ENCODE measurements around the gene GLIPR2. TPM values are rescaled to one million over a fixed set of nuclear protein-coding genes. Genes with fewer than 3 reads are reported as not detected.

Gene GLIPR2
- total and polyA plus RNA-seq, 2 of the 13 experiments (the other 11 are each of a cell fraction or from before 2014, with no cell fraction given) = 0.08 to 0.42 TPM

DNA sequence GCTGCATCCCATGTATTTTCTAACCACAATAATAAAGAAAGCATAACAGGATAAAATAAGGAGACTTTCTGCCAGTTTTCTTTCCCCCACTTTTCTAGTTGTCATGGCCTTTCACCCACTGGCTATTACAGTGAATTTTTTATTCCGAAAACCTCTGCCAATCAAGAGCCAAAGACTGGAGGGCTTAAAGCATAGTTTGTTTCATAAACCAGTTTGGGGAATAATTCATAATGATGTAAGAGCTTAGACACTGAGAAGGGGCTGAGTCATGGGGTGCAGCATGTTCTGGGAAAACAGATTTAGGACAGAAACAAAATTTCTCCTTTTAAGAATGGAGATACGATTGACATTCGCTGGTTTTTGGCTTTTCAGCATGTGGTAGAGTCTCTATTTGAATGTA is 4.4 kb upstream of the GLIPR2 start:
- BruUV-seq (replicated peaks) = no TSS peak
- intact Hi-C loops (cut with micrococcal nuclease; ENCODE audit: unreplicated experiment) (no loop called here), in situ Hi-C loops (cut with HindIII; ENCODE audit: extremely low pct_ligation_motif_present, low pct_unique_long_range_greater_than_20kb) (no loop called here)
- peaks cover 9% of the 10 kb centered on the region for H3K4me1 ChIP-seq (ENCODE audit: insufficient read depth, low read length)
- TF ChIP-seq ZNF382 (CRISPR knock-in tag; IDR thresholded peaks at IDR 0.05; ENCODE audit: borderline replicate concordance) (no peak), ISX (CRISPR knock-in tag; conservative IDR thresholded peaks at IDR 0.05) (no peak), ZIK1 (CRISPR knock-in tag; IDR thresholded peaks at IDR 0.05; ENCODE audit: borderline replicate concordance, low read depth) (no peak), HCFC1 (IDR thresholded peaks at IDR 0.05; ENCODE audit: low read depth, low read length) (no peak), YY1 (IDR thresholded peaks at IDR 0.05; ENCODE audit: insufficient read depth, insufficient replicate concordance, low read depth, low read length) (no peak), ZNF777 (CRISPR knock-in tag; IDR thresholded peaks at IDR 0.05) (no peak), RBAK (CRISPR knock-in tag; IDR thresholded peaks at IDR 0.05) (no peak), ZNF230 (CRISPR knock-in tag; IDR thresholded peaks at IDR 0.05) (no peak), ZNF12 (CRISPR knock-in tag; IDR thresholded peaks at IDR 0.05) (no peak)
- TF ChIP-seq, protein P1, sequence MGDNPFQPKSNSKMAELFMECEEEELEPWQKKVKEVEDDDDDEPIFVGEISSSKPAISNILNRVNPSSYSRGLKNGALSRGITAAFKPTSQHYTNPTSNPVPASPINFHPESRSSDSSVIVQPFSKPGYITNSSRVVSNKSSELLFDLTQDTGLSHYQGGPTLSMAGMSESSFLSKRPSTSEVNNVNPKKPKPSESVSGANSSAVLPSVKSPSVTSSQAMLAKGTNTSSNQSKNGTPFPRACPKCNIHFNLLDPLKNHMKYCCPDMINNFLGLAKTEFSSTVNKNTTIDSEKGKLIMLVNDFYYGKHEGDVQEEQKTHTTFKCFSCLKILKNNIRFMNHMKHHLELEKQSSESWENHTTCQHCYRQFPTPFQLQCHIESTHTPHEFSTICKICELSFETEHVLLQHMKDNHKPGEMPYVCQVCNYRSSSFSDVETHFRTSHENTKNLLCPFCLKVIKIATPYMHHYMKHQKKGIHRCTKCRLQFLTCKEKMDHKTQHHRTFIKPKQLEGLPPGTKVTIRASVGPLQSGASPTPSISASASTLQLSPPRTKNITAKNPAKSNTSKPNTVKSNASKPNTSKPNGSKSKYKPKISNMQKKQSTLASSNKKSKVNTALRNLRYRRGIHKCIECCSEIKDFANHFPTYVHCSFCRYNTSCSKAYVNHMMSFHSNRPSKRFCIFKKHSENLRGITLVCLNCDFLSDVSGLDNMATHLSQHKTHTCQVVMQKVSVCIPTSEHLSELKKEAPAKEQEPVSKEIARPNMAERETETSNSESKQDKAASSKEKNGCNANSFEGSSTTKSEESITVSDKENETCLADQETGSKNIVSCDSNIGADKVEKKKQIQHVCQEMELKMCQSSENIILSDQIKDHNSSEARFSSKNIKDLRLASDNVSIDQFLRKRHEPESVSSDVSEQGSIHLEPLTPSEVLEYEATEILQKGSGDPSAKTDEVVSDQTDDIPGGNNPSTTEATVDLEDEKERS (CRISPR knock-in tag; IDR thresholded peaks at IDR 0.05) = no peak
- TF ChIP-seq, protein P2, sequence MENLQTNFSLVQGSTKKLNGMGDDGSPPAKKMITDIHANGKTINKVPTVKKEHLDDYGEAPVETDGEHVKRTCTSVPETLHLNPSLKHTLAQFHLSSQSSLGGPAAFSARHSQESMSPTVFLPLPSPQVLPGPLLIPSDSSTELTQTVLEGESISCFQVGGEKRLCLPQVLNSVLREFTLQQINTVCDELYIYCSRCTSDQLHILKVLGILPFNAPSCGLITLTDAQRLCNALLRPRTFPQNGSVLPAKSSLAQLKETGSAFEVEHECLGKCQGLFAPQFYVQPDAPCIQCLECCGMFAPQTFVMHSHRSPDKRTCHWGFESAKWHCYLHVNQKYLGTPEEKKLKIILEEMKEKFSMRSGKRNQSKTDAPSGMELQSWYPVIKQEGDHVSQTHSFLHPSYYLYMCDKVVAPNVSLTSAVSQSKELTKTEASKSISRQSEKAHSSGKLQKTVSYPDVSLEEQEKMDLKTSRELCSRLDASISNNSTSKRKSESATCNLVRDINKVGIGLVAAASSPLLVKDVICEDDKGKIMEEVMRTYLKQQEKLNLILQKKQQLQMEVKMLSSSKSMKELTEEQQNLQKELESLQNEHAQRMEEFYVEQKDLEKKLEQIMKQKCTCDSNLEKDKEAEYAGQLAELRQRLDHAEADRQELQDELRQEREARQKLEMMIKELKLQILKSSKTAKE (CRISPR knock-in tag; IDR thresholded peaks at IDR 0.05; ENCODE audit: borderline replicate concordance) = no peak
- no peak overlapping the region for H2AFZ ChIP-seq (ENCODE audit: low read length)
- no peak overlapping the region for H3K27ac ChIP-seq (ENCODE audit: extremely low read length, insufficient read depth, low read length)
- no peaks in the 10 kb centered on the region for H3K79me2 ChIP-seq (ENCODE audit: insufficient read depth, low read length)
- H3K9ac ChIP-seq (ENCODE audit: insufficient read depth, low read depth, low read length) = no peak overlapping the region
- 33% methylated on average over 3 of the region's 3 CpGs for WGBS (ENCODE audit: low lambda C conversion rate)
- POLR2A ChIA-PET = no interaction called here
- CTCF ChIA-PET (ENCODE audit: low intra/inter-chr PET ratio, low total read pairs) = no interaction called here
- H3K9me3 ChIP-seq (ENCODE audit: low read length) = no peaks in the 10 kb centered on the region
- DNase-seq (ENCODE audit: low spot score) = no peak
- FAIRE-seq = no peak
- no peak overlapping the region for H3K4me2 ChIP-seq (ENCODE audit: low read depth, low read length)
- ATAC-seq = no peak
- H3K27me3 ChIP-seq (ENCODE audit: control insufficient read depth in 1 of 2, insufficient read depth in 2 of 2, low read length in 2 of 2) = peaks cover 7 to 44% of the 10 kb centered on the region in 2 experiments
- no peak overlapping the region for H3K4me3 ChIP-seq (replicated peaks in 1 of 3; ENCODE audit: insufficient read depth in 1 of 3, low read depth in 2 of 3, low read length in 3 of 3)
- no peaks in the 10 kb centered on the region for H4K20me1 ChIP-seq (ENCODE audit: insufficient read depth, low read length)
- no peaks in the 10 kb centered on the region for H3K36me3 ChIP-seq (replicated peaks in 1 of 2; ENCODE audit: control insufficient read depth in 1 of 2, insufficient read depth in 2 of 2, low read length in 2 of 2)
